LNCAP (cell line): ENCODE results near the gene SLIT1.
A peak's percentile ranks its signal among the peaks of the same experiment; 100 is the strongest.

Experiments
- CTCF ChIP-seq: fragments of 450-650 bp; IDR thresholded peaks from 2 replicates; pipeline ENCODE4 v1.5.1; 2017; ENCODE audit warnings: mild to moderate bottlenecking

SLIT1 gene

GRCh38 chr10:97034301-97034700, 151.5 kb downstream of the SLIT1 start:
- TF ChIP-seq CTCF = no peak

- TF ChIP-seq CTCF = no peak
Observed at GRCh38 chr10:97032624-97033023, 153.1 kb downstream of the SLIT1 start.

GRCh38 chr10:97031459-97031858, 154.3 kb downstream of the SLIT1 start:
- TF ChIP-seq CTCF = no peak

GRCh38 chr10:97030894-97031293, 154.9 kb downstream of the SLIT1 start:
- TF ChIP-seq CTCF = no peak

GRCh38 chr10:97029271-97029670, 156.5 kb downstream of the SLIT1 start:
- no peak for TF ChIP-seq CTCF

- no peak for TF ChIP-seq CTCF
Observed at GRCh38 chr10:97028832-97029178, 157.0 kb downstream of the SLIT1 start.

- TF ChIP-seq CTCF = no peak
Observed at GRCh38 chr10:97028126-97028831, 157.5 kb downstream of the SLIT1 start.

GRCh38 chr10:97025613-97026242, 160.0 kb downstream of the SLIT1 start:
- TF ChIP-seq CTCF = peak; percentile 82
